HG03575 (cell line): ENCODE data around the gene GPX7.

Experiments used
- ATAC-seq: cut with Tn5 transposase; IDR thresholded peaks from one replicate; pipeline ENCODE4 v1.9.1; 2021; ENCODE audit not compliant: unreplicated experiment, insufficient number of reproducible peaks, low FRiP score; ENCODE audit errors: extremely low read depth

GPX7 gene

GRCh38 chr1:52582116-52582696 is 20.0 kb upstream of the GPX7 start:
- no peak for ATAC-seq

- no peak for ATAC-seq
Observed at GRCh38 chr1:52585474-52585873, 16.7 kb upstream of the GPX7 start.

- ATAC-seq, result no peak
Observed at GRCh38 chr1:52588027-52588426, 14.1 kb upstream of the GPX7 start.

GRCh38 chr1:52588535-52588934 is 13.6 kb upstream of the GPX7 start:
- ATAC-seq, result no peak

GRCh38 chr1:52590266-52590665 is 11.9 kb upstream of the GPX7 start:
- no peak for ATAC-seq

GRCh38 chr1:52592637-52593323 is 9.4 kb upstream of the GPX7 start:
- no peak for ATAC-seq

- no peak for ATAC-seq
Observed at GRCh38 chr1:52593495-52593894, 8.7 kb upstream of the GPX7 start.

GRCh38 chr1:52595061-52595460 is 7.1 kb upstream of the GPX7 start:
- ATAC-seq, result no peak

- no peak for ATAC-seq
Observed at GRCh38 chr1:52597912-52598311, 4.3 kb upstream of the GPX7 start.

GRCh38 chr1:52598729-52599128 is 3.4 kb upstream of the GPX7 start:
- ATAC-seq, result no peak

GRCh38 chr1:52599236-52599635 is 2.9 kb upstream of the GPX7 start:
- ATAC-seq, result no peak

- ATAC-seq, result no peak
Observed at GRCh38 chr1:52600533-52601179, 1.5 kb upstream of the GPX7 start.

GRCh38 chr1:52601519-52601918 is 652 bp upstream of the GPX7 start:
- ATAC-seq, result no peak

GRCh38 chr1:52602856-52603600 is 857 bp downstream of the GPX7 start:
- ATAC-seq, result no peak

GRCh38 chr1:52603630-52604029 is 1.5 kb downstream of the GPX7 start:
- ATAC-seq, result no peak

GRCh38 chr1:52604063-52604770 is 2.0 kb downstream of the GPX7 start:
- no peak for ATAC-seq

GRCh38 chr1:52613636-52614373 is 11.6 kb downstream of the GPX7 start:
- no peak for ATAC-seq

GRCh38 chr1:52614671-52615070 is 12.5 kb downstream of the GPX7 start:
- ATAC-seq, result no peak
